Activated CD4-positive, alpha-beta T cell treated with anti-CD3 and anti-CD28 coated beads, Interleukin-2, amount 10 ng/mL, durations not matched to agents 7 days and 5 days (primary cell): ENCODE data around the gene DICER1. TPM values are rescaled to one million over a fixed set of nuclear protein-coding genes. Genes with fewer than 3 reads are reported as not detected.

ENCODE experiments used
- CTCF ChIA-PET: fragments of 350-600 bp; sonication (Branson Sonifier 250); formaldehyde crosslinking; loops from one replicate; lab custom pipeline; 2021; ENCODE audit warnings: antibody characterized with exemption; lab: Charles Lee
- POLR2A ChIA-PET: fragments of 350-600 bp; sonication (Branson Sonifier 250); formaldehyde crosslinking; loops from one replicate; lab custom pipeline; 2021; ENCODE audit warnings: antibody characterized with exemption; lab: Charles Lee
- DNase-seq: peaks from one replicate; pipeline ENCODE4 v3.0.0-alpha.2; 2020
- H3K27ac Mint-ChIP-seq: one replicate; pipeline ENCODE4 v1.8.0; 2021; ENCODE audit warnings: mild to moderate bottlenecking, moderate library complexity, mixed read lengths
- H3K27me3 Mint-ChIP-seq: one replicate; pipeline ENCODE4 v1.8.0; 2021; ENCODE audit warnings: mixed read lengths
- H3K36me3 Mint-ChIP-seq: one replicate; pipeline ENCODE4 v1.8.0; 2021; ENCODE audit warnings: low read depth, mixed read lengths
- H3K4me1 Mint-ChIP-seq: one replicate; pipeline ENCODE4 v1.8.0; 2021; ENCODE audit warnings: mixed read lengths
- H3K4me3 Mint-ChIP-seq: one replicate; pipeline ENCODE4 v1.8.0; 2021; ENCODE audit warnings: mild to moderate bottlenecking, moderate library complexity, mixed read lengths
- H3K9me3 Mint-ChIP-seq: one replicate; pipeline ENCODE4 v1.8.0; 2021; ENCODE audit warnings: mixed read lengths
- total RNA-seq, 2 experiments: library from RNA; stranded (reverse); gene quantifications; one replicate each; pipeline ENCODE4 v1.2.3, GENCODE V29; 2021

DICER1 gene
- total RNA-seq, 2 experiments from 2014 or later = 54.4 to 63.6 TPM

GRCh38 chr14:95193081-95193480 lies 35.8 kb upstream of the DICER1 start:
- ChIA-PET POLR2A (no interaction called here), CTCF (no interaction called here)
- H3K9me3 Mint-ChIP-seq = peaks cover 2% of the 10 kb centered on the region
- no peak overlapping the region for H3K4me3 Mint-ChIP-seq
- H3K4me1 Mint-ChIP-seq = no peaks in the 10 kb centered on the region
- no peak overlapping the region for H3K27ac Mint-ChIP-seq
- no peaks in the 10 kb centered on the region for H3K36me3 Mint-ChIP-seq
- H3K27me3 Mint-ChIP-seq = peaks cover 4% of the 10 kb centered on the region
- DNase-seq = no peak

- ChIA-PET CTCF (no interaction called here), POLR2A (no interaction called here)
- Mint-ChIP-seq H3K27me3 (peaks cover 6% of the 10 kb centered on the region), H3K27ac (no peak overlapping the region), H3K36me3 (no peaks in the 10 kb centered on the region), H3K9me3 (peaks cover 3% of the 10 kb centered on the region), H3K4me3 (no peak overlapping the region), H3K4me1 (no peaks in the 10 kb centered on the region)
- DNase-seq = no peak
These were observed 35.0 kb upstream of the DICER1 start for GRCh38 chr14:95192311-95192710.

DNA sequence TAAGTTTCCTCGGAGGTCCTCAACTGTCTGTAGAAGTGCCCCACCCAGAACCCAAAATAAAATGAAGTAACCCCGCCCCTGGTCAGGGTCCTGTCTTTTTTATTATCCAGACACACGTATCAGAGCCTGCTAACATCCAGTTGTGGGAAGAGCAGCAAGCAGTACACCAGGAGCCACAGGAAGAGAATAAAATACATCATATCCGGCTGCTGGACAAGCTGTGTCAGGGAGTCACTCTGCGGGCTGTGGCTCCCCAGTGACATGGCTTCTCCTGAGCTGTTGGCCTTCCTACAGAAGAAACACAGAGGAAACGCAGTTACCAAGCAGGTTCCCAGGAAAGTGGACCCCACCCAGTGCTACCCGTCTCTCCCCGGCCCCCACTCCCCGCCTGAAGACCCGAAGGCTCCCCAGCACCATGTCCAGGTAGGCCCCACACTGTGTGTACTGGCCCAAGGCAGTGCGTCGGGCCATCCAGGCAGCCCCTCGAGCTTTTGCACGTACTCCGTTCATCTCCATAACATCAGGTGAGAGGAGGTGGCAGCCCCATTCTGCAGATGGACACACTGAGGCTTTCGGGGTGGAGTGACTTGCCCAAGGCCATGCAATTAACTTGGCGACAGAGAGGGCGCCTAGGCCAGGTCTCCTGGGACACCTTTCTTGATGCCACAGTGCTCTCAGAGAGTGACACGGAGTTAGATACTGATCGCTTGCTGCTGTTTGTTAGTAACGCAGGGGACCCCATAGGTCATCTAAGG lies 34.3 kb upstream of the DICER1 start:
- peaks cover 12% of the 10 kb centered on the region for H3K27me3 Mint-ChIP-seq
- no peaks in the 10 kb centered on the region for H3K36me3 Mint-ChIP-seq
- H3K4me1 Mint-ChIP-seq = no peaks in the 10 kb centered on the region
- DNase-seq = no peak
- POLR2A ChIA-PET = no interaction called here
- peaks cover 6% of the 10 kb centered on the region for H3K9me3 Mint-ChIP-seq
- CTCF ChIA-PET = no interaction called here
- no peak overlapping the region for H3K4me3 Mint-ChIP-seq
- H3K27ac Mint-ChIP-seq = no peak overlapping the region

- Mint-ChIP-seq H3K9me3 (peaks cover 6% of the 10 kb centered on the region), H3K36me3 (no peaks in the 10 kb centered on the region), H3K27me3 (peaks cover 18% of the 10 kb centered on the region), H3K4me3 (no peak overlapping the region), H3K4me1 (no peaks in the 10 kb centered on the region), H3K27ac (no peak overlapping the region)
- DNase-seq = no peak
- ChIA-PET POLR2A (no interaction called here), CTCF (no interaction called here)
These were observed 33.5 kb upstream of the DICER1 start for GRCh38 chr14:95190857-95191256.

DNA sequence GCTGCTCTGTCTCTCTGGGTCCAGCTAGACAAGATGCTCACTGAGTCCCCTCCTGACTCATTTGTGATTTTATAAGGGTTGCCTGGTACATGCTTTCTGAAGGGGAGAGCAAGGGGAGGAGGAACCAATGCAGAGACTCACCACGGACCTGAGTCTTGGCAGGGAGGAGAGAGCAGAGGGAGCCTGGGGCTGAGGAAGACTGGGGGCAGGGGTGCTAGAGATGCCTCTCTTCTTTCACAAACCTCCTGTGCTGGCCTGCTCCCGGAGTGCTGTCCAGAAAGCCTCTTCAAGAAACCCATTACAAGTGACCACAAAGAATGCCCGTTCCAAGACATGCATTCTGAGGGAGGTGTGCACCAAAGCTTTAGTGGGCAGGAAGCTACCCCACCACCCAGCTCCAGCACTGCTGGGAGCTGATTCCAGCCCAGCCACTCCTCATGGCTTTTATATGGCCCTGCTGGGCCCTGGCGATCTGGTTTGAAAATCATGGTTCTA lies 33.1 kb upstream of the DICER1 start:
- POLR2A ChIA-PET = no interaction called here
- DNase-seq = no peak
- Mint-ChIP-seq H3K4me1 (no peaks in the 10 kb centered on the region), H3K4me3 (no peak overlapping the region), H3K9me3 (peaks cover 6% of the 10 kb centered on the region), H3K36me3 (no peaks in the 10 kb centered on the region), H3K27ac (no peak overlapping the region), H3K27me3 (peaks cover 23% of the 10 kb centered on the region)
- CTCF ChIA-PET = no interaction called here

- Mint-ChIP-seq H3K36me3 (no peaks in the 10 kb centered on the region), H3K27me3 (peaks cover 25% of the 10 kb centered on the region), H3K4me3 (no peak overlapping the region), H3K9me3 (peaks cover 6% of the 10 kb centered on the region), H3K27ac (no peak overlapping the region), H3K4me1 (no peaks in the 10 kb centered on the region)
- DNase-seq = no peak
- POLR2A ChIA-PET = no interaction called here
- CTCF ChIA-PET = no interaction called here
These were observed 32.2 kb upstream of the DICER1 start for GRCh38 chr14:95189367-95190132.

GRCh38 chr14:95188380-95188779 lies 31.1 kb upstream of the DICER1 start:
- no peaks in the 10 kb centered on the region for H3K36me3 Mint-ChIP-seq
- POLR2A ChIA-PET = interaction anchor here (0.6 kb wide), 1 partner anchor 1251 kb away, joined by 3 read pairs; no protein-coding TSS in a partner anchor
- peaks cover 27% of the 10 kb centered on the region for H3K27me3 Mint-ChIP-seq
- DNase-seq = no peak
- peaks cover 6% of the 10 kb centered on the region for H3K9me3 Mint-ChIP-seq
- no peaks in the 10 kb centered on the region for H3K4me1 Mint-ChIP-seq
- H3K27ac Mint-ChIP-seq = no peak overlapping the region
- H3K4me3 Mint-ChIP-seq = no peak overlapping the region
- CTCF ChIA-PET = no interaction called here

GRCh38 chr14:95185767-95186392 lies 28.6 kb upstream of the DICER1 start:
- H3K36me3 Mint-ChIP-seq = no peaks in the 10 kb centered on the region
- ChIA-PET CTCF (interaction anchor here (0.6 kb wide), 1 partner anchor 693 kb away, joined by 4 read pairs; no protein-coding TSS in a partner anchor), POLR2A (no interaction called here)
- no peak for DNase-seq
- no peak overlapping the region for H3K4me3 Mint-ChIP-seq
- H3K27me3 Mint-ChIP-seq = peaks cover 29% of the 10 kb centered on the region
- no peaks in the 10 kb centered on the region for H3K4me1 Mint-ChIP-seq
- no peak overlapping the region for H3K27ac Mint-ChIP-seq
- H3K9me3 Mint-ChIP-seq = peaks cover 6% of the 10 kb centered on the region

GRCh38 chr14:95185033-95185766 lies 27.9 kb upstream of the DICER1 start:
- peaks cover 6% of the 10 kb centered on the region for H3K9me3 Mint-ChIP-seq
- no peak for DNase-seq
- H3K36me3 Mint-ChIP-seq = no peaks in the 10 kb centered on the region
- CTCF ChIA-PET = interaction anchor here (0.6 kb wide), 2 partner anchors 15 to 693 kb away, joined by 3 to 4 read pairs; no protein-coding TSS in a partner anchor
- no peaks in the 10 kb centered on the region for H3K4me1 Mint-ChIP-seq
- H3K27ac Mint-ChIP-seq = no peak overlapping the region
- H3K4me3 Mint-ChIP-seq = no peak overlapping the region
- H3K27me3 Mint-ChIP-seq = peaks cover 29% of the 10 kb centered on the region
- POLR2A ChIA-PET = no interaction called here

- CTCF ChIA-PET = interaction anchor here (0.6 kb wide), 1 partner anchor 253 kb away, joined by 3 read pairs; no protein-coding TSS in a partner anchor
- peaks cover 6% of the 10 kb centered on the region for H3K9me3 Mint-ChIP-seq
- H3K36me3 Mint-ChIP-seq = no peaks in the 10 kb centered on the region
- no peak overlapping the region for H3K4me3 Mint-ChIP-seq
- H3K27me3 Mint-ChIP-seq = peaks cover 29% of the 10 kb centered on the region
- no peaks in the 10 kb centered on the region for H3K4me1 Mint-ChIP-seq
- DNase-seq = no peak
- POLR2A ChIA-PET = no interaction called here
- no peak overlapping the region for H3K27ac Mint-ChIP-seq
These were observed 27.1 kb upstream of the DICER1 start for GRCh38 chr14:95184413-95184790.

DNA sequence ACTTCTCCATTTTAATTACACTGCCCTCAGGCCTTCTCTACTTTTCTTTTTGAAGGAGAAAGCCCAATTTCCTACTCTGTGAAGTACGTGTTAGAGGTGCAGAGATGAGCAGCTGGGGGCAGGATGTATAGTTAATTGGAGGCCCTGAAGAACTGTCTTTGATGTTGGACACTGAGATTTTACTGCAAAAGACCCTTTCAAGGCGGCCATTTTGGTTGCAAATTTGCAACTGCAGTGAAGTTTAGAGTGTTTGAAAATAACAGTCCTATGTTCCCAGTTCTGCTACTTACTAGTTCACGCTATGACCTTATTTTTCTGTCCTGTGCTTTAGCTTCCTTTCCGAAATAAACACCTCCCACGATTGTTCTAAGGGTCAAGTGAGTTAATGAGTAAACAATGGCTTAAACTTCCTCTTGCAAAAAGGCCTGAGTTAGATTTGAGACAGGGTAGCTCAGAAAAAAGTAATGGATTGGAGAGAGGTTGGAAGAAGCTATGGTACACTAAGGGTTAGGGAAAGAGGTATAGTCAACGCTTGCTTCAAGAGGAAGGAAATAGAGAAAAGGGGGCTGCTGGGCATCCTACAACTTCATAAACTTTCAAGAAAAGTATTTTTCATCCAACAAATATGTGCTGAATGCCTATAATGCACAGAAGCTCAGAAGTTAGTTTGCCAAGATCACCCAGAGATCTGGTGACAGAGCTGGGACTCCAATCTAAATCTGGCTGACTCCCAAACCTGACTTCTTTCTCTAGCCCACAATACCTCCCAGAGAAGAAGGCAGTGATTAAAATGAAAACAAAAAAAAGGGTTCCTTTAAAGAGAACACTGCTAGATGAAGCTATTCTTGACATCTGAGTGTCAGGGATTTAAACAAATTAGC lies 26.4 kb upstream of the DICER1 start:
- no peak for DNase-seq
- Mint-ChIP-seq H3K27me3 (peaks cover 29% of the 10 kb centered on the region), H3K36me3 (no peaks in the 10 kb centered on the region), H3K27ac (no peak overlapping the region), H3K4me3 (no peak overlapping the region), H3K4me1 (no peaks in the 10 kb centered on the region), H3K9me3 (peaks cover 6% of the 10 kb centered on the region)
- POLR2A ChIA-PET = no interaction called here
- CTCF ChIA-PET = interaction anchor here (0.6 kb wide), 1 partner anchor 254 kb away, joined by 3 read pairs; no protein-coding TSS in a partner anchor
